Superior temporal gyrus (tissue), 1 donor: ENCODE data around the gene FLOT1.
A peak's percentile ranks its signal among the peaks of the same experiment; 100 is the strongest.

ENCODE experiments used
- DNase-seq: peaks from one replicate; pipeline ENCODE4 v3.0.0-alpha.2; 2016; ENCODE audit errors: extremely low spot score

The FLOT1 gene

GRCh38 chr6:30679765-30680535, 62.5 kb downstream of the FLOT1 start:
- DNase-seq: no peak

- DNase-seq: peak; percentile 86
These were observed 63.3 kb downstream of the FLOT1 start for GRCh38 chr6:30678964-30679726.
